Activated gamma-delta T cell treated with anti-CD3 and anti-CD28 coated beads, Interleukin-2, amount 50 U/mL, for 16 hours (primary cell): ENCODE measurements around the gene CD300H.

Experiments
- DNase-seq: peaks from one replicate; pipeline ENCODE4 v3.0.0-alpha.2; 2020; ENCODE audit warnings: low read depth

CD300H gene

GRCh38 chr17:74567397-74567796, at the start of gene CD300H:
Gene CD300H, minus strand, starts transcription at chr17:74567509.
- no peak for DNase-seq

DNA sequence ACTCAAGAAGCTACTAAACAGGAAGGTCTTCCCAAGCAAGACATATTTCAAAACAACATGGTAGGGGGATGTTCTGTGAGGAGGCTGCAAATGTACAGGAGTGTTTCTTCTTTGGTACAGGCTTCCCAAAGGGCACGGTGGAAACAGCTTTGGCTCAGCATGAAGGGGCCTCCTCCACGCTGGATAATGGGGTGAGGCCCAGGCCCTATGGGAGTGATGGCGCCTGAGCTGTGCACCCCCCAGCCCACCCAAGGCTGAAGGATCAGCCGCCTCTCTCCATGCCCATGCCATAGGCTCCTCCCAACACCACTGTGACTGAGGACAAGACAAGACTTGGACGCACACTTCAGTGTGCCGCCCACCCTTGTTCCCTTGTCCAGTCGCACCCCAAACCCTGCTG, 49.4 kb upstream of the CD300H start:
- no peak for DNase-seq

DNA sequence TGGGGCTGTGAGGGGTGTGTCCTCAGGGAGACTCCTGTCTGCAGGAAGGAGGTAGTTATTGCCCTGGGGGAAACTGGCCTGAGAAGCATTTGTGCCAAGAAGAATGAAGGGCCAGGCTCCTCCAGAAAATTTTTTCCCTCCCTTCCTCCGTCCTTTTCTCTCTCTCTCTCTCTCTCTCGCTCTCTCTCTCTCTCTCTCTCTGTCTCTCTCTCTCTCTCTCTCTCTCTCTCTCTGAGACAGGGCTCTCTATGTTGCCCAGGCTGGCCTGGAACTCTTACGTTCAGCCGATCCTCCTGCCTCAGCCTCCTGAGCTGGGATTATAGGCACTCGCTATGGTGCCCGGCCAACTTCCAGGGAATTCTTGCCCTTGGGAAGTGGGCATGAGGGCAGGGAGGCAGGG, 44.7 kb upstream of the CD300H start:
- no peak for DNase-seq

DNA sequence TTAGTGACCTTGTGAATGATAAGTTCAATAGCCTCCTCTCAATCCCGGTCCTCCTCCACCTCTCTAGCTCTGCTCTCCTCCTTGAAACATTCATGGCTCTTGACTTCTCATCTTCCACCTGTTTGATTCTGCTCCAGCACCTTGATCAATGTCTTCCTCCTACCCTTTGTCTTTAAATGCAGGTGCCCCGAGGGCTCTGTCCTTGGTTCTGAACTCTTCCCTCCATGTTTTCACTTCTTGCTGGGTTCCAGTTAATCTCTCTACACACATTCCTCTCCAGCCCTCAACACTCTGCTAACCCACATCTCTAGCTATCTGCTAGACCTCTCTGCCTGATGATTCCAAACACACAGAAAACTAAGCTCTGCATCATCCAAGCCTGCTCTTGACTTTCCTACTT, 42.8 kb upstream of the CD300H start:
- no peak for DNase-seq

DNA sequence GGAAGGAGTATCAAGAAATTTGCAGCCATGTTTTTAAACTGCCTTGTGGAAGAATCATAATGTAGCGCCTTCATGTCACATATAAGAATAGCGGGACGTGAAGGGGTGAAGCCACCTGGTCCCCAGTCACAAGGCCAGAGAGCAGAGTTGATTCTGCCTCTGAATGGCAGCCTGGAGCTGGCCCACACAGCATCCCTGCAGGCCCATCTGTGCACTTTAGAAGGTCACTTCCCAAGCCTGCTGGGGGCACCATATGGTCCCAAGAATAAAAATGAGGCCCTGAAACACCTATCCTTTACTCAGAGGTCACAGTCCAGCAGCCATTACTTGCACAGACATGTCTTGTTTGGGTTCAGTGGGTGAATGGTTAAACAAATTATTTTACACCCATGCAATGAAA, 41.2 kb upstream of the CD300H start:
- DNase-seq = no peak

DNA sequence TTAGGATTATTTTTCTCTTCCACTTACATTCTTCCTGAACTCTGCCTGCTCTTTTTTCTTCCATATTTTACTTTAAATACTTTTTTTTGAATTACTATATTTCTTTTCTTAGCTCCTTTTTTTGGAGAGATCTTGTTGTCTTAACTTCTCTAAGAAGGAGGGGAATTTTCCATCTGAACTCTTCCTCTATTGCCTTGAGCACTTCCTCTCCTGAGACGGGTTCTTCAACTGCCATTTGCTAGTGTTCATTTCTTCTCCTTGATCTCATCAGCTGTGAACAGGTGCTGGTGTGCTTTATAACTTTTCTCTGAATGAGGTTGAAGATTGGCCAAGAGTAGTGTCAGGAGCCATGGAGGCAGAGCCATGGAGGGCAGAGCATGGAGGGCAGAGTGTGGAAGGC, 39.9 kb upstream of the CD300H start:
- DNase-seq = no peak

- DNase-seq = no peak
These were observed 38.7 kb upstream of the CD300H start for GRCh38 chr17:74606050-74606449.

- no peak for DNase-seq
These were observed 38.1 kb upstream of the CD300H start for GRCh38 chr17:74605361-74605760.

- DNase-seq = no peak
These were observed 37.5 kb upstream of the CD300H start for GRCh38 chr17:74604761-74605160.

DNA sequence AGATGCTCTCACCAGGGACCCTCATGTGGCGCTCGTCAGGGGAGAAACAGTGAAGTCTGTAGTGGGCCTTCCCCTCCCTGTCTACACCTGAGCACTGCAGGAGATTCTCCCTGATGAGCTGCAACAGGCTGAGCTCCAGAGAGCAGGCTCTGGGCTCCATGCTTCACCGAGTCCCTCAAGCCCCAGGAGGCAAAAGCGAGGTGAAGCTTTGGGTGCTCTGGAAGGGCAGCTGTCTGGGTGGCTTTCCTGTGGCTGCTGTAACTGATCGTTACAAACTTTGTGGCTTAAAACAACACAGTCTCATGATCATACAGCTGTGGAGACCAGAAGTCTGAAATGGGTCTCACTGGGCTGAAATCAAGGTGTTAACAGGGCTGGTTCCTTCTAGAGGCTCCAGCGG, 36.9 kb upstream of the CD300H start:
- no peak for DNase-seq

- DNase-seq = no peak
These were observed 36.4 kb upstream of the CD300H start for GRCh38 chr17:74603746-74604145.

DNA sequence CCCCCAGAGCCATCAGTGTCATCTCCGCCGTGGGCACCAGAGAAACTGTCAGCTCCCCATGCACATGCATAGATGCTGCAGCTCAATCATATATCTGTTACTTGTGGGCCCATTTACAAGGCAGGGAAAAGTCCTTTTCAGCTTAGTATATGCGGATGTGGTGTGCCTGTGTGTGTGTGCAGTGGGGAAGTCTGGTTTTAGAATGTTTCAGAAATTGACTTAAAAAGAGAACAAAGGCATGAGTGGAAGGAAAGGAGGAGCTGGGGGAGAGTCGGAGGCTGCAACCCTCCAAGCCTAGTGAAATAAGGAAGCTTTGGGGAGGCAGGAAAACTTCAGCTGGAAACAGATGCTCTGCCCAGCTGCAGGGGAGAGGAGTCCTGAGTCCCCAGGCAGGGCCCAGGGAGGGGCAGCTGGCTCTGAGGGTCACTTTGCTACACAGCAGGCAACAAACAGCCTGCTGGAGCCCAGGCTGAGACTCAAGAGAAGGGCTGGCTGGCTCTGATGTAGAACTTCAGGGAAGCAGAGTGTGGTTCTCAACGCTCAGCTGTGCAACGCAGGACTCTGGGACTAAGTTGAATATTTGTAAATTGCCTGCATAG, 35.8 kb upstream of the CD300H start:
- DNase-seq = no peak

- no peak for DNase-seq
These were observed 34.7 kb upstream of the CD300H start for GRCh38 chr17:74601944-74602572.

DNA sequence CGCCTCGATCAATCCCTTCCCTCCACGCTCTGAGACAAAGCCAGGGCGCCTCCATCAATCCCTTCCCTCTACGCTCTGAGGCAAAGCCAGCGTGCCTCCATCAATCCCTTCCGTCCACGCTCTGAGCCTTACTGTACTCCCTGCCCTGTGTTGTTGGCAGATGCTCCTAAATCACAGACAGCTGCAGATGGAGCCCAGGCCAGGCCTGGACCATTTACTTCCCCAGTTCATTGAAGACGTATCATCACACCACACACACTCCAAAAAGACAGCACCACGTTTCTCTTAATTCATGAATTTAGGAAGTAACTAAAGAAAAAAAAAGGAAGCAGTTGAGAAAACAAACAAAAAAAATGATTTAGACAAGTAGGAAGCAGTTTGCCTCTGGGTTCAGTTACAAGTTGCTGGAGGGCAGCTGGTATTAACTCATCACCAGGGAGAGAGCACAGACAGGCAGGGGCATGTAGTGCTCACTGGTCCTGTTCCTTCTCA, 32.2 kb upstream of the CD300H start:
- DNase-seq = no peak

DNA sequence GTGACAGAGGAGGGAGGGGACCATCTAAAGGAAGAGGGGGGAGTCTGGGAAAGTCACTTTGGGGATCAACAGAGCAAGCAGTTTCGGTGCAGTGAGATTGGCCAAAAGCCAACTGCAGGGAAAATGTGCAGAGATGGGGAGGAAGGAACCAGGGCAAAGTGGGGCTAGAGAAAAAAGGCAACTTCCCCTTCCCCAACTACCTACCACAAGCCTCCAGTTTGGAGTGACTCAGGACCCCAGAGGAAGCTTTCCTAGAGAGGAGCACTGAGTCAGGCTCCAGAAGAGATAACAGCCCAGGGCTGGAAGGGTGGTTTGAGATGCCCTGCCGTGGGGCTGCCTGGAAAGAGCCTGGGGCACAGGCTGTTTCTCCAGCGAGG, 31.7 kb upstream of the CD300H start:
- no peak for DNase-seq

- DNase-seq = no peak
These were observed 31.2 kb upstream of the CD300H start for GRCh38 chr17:74598346-74599022.

DNA sequence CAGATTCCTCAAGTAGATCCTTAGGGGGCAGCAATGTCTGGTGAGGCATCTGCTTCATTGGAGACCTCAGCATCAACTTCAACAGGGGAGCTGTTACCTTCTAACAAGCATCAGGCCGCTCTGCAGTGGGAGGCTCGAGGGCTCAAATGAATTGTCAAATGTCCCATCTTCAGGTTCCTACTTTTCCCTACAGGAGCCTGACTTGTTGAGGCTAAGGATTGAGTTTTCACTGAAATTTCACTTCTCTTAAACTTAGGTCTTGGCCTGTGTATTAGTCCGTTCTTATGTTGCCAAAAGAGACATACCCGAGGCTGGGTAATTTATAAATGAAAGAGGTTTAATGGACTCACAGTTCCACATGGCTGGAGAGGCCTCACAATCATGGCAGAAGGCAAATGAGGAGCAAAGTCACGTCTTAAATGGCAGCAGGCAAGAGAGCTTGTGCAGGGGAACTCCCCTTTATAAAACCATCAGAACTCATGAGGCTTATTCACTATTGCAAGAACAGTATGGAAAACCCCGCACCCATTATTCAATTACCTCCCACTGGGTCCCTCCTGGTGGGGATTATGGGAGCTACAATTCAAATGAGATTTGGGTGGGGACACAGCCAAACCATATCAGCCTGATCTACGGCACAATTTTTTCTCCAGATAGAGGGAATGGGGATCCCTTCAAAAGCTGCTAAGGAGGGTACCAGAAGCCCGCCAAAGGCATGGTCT, 29.9 kb upstream of the CD300H start:
- no peak for DNase-seq

DNA sequence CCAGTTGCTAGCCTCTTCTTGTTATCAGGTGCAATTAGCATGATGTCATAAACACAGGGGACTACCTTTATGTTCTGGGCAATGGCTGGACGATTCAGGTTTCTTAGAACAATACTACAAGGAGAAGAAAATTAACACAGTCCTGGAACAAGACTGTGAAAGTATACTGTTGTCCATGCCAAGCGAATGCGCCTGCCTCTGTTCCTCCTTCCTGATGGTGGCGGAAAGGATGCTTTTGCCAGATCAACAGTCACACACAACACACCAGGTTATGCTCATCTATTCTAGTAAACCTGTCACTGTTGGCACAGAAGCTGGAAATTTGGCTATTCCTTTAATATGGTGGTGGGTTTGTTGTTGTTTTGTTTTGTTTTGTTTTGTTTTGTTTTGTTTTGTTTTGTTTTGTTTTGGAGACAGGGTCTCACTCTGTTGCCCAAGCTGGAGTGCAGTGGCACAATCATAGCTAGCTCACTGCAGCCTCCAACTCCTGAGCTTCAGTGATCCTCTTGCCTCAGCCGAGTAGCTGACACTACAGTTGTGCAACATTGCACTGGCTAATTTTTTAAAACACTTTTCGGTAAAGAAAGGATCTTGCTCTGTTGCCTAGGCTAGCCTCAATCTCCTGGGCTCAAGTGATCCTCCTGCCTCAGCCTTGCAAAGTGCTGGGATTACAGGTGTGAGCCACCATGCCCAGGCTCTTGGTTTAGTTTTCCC, 27.9 kb upstream of the CD300H start:
- DNase-seq = no peak

- DNase-seq = no peak
These were observed 25.0 kb upstream of the CD300H start, which contains the start of gene CD300LD for GRCh38 chr17:74592087-74592990. Gene CD300LD, minus strand, starts transcription at chr17:74592283. Its CDS starts 81 bp downstream, at chr17:74592202.

- no peak for DNase-seq
These were observed 24.2 kb upstream of the CD300H start for GRCh38 chr17:74591503-74591902.

DNA sequence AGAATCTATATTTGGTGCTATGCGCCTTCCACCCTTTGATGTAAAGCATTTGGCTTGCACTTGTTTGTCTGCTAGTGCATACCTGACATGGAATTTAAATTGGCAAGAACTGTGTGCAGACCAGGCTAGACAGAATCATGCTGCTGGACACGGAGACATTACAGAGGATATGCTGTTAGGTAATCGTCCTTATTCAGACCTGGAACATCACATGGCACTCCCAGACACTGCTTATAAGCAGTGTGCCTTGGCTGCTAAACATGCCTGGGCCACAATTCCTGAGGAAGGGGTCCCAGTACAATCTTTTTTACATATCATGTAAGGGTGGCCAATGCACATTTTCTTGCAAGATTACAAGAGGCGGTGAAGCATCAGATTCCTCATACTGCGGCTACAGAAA, 18.4 kb upstream of the CD300H start:
- DNase-seq = no peak
